GM12873 (cell line): ENCODE data around the gene CHCT1.

ENCODE experiments used
- CTCF ChIP-seq: IDR thresholded peaks from 2 replicates; pipeline ENCODE4 v1.5.1; 2012; ENCODE audit warnings: low read depth, mild to moderate bottlenecking, moderate library complexity, low read length, control low read depth; ENCODE audit not compliant: insufficient read depth; ENCODE audit errors: missing control alignments

Gene CHCT1

GRCh38 chr17:60435244-60436167 lies 13.2 kb downstream of the CHCT1 start:
- peak; percentile 90 for TF ChIP-seq CTCF

GRCh38 chr17:60436676-60437075 lies 14.4 kb downstream of the CHCT1 start:
- no peak for TF ChIP-seq CTCF

GRCh38 chr17:60439501-60439900 lies 17.2 kb downstream of the CHCT1 start:
- no peak for TF ChIP-seq CTCF

GRCh38 chr17:60442271-60443173 lies 20.2 kb downstream of the CHCT1 start:
- TF ChIP-seq CTCF = no peak

GRCh38 chr17:60443713-60444112 lies 21.4 kb downstream of the CHCT1 start:
- no peak for TF ChIP-seq CTCF

- no peak for TF ChIP-seq CTCF
Measured at GRCh38 chr17:60445144-60445543, 22.9 kb downstream of the CHCT1 start.

GRCh38 chr17:60447375-60447774 lies 25.1 kb downstream of the CHCT1 start:
- TF ChIP-seq CTCF = no peak
